ENCODE results near the gene PRKAG2.

GRCh38 chr7:151859111-151859947, 17.6 kb downstream of the PRKAG2 start:
- TF ChIP-seq POLR2A (IDR thresholded peaks at IDR 0.05; ENCODE audit: low read depth, low read length) (no peak), SPI1 (IDR thresholded peaks at IDR 0.05; ENCODE audit: low read depth, low read length) (no peak), POU2F2 (IDR thresholded peaks at IDR 0.05; ENCODE audit: low read depth, low read length) (no peak), TAF1 (IDR thresholded peaks at IDR 0.05; ENCODE audit: low read depth, low read length) (no peak)

All from GM12891 (cell line).